ENCODE measurements around the gene NDUFA11. TPM values are rescaled to one million over a fixed set of nuclear protein-coding genes. Genes with fewer than 3 reads are reported as not detected.
"Not testable (repeated sequence)": the region's sequence is repeated elsewhere in the genome, so short reads cannot be mapped to it uniquely, and the experiment has no call there.

The NDUFA11 gene
- total RNA-seq, 1 donor from 2014 or later = 116 TPM

- no peaks in the 10 kb centered on the region for H3K27me3 ChIP-seq (ENCODE audit: control insufficient read depth, insufficient read depth, low read length)
- DNase-seq (ENCODE audit: low read depth) (peak; percentile 48), FAIRE-seq (no peak)
- TF ChIP-seq CTCF (IDR thresholded peaks at IDR 0.05; ENCODE audit: insufficient read depth, low read length, severe bottlenecking) = no peak
- no peak overlapping the region for H3K4me3 ChIP-seq (ENCODE audit: low read depth, low read length)
- no peaks in the 10 kb centered on the region for H3K36me3 ChIP-seq (ENCODE audit: control insufficient read depth, insufficient read depth, low read length)
Observed at GRCh38 chr19:5880604-5881078, 22.9 kb downstream of the NDUFA11 start.

GRCh38 chr19:5880196-5880595 lies 23.4 kb downstream of the NDUFA11 start:
- FAIRE-seq (no peak), DNase-seq (ENCODE audit: low read depth) (no peak)
- Histone ChIP-seq H3K27me3 (ENCODE audit: control insufficient read depth, insufficient read depth, low read length) (no peaks in the 10 kb centered on the region), H3K36me3 (ENCODE audit: control insufficient read depth, insufficient read depth, low read length) (no peaks in the 10 kb centered on the region), H3K4me3 (ENCODE audit: low read depth, low read length) (no peak overlapping the region)
- TF ChIP-seq CTCF (IDR thresholded peaks at IDR 0.05; ENCODE audit: insufficient read depth, low read length, severe bottlenecking) = no peak

GRCh38 chr19:5877882-5878281 lies 25.7 kb downstream of the NDUFA11 start:
- no peak overlapping the region for H3K4me3 ChIP-seq (ENCODE audit: low read depth, low read length)
- no peak for TF ChIP-seq CTCF (IDR thresholded peaks at IDR 0.05; ENCODE audit: insufficient read depth, low read length, severe bottlenecking)
- DNase-seq (ENCODE audit: low read depth) (no peak), FAIRE-seq (no peak)
- no peaks in the 10 kb centered on the region for H3K27me3 ChIP-seq (ENCODE audit: control insufficient read depth, insufficient read depth, low read length)
- no peaks in the 10 kb centered on the region for H3K36me3 ChIP-seq (ENCODE audit: control insufficient read depth, insufficient read depth, low read length)

- DNase-seq (ENCODE audit: low read depth) (no peak), FAIRE-seq (peak; percentile 64)
Observed at GRCh38 chr19:5877427-5877826, 26.2 kb downstream of the NDUFA11 start.

GRCh38 chr19:5874496-5874895 lies 29.1 kb downstream of the NDUFA11 start:
- H3K4me3 ChIP-seq (ENCODE audit: low read depth, low read length); FAIRE-seq; H3K27me3 ChIP-seq (ENCODE audit: control insufficient read depth, insufficient read depth, low read length); H3K36me3 ChIP-seq (ENCODE audit: control insufficient read depth, insufficient read depth, low read length): not testable (repeated sequence)
- peak; percentile 47 for DNase-seq (ENCODE audit: low read depth)

More at GRCh38 chr19:5877427-5877826, 26.2 kb downstream of the NDUFA11 start:
- H3K27me3 ChIP-seq (ENCODE audit: control insufficient read depth, insufficient read depth, low read length) = no peaks in the 10 kb centered on the region
- H3K36me3 ChIP-seq (ENCODE audit: control insufficient read depth, insufficient read depth, low read length) = no peaks in the 10 kb centered on the region
- H3K4me3 ChIP-seq (ENCODE audit: low read depth, low read length) = no peak overlapping the region
- no peak for TF ChIP-seq CTCF (IDR thresholded peaks at IDR 0.05; ENCODE audit: insufficient read depth, low read length, severe bottlenecking)

- no peaks in the 10 kb centered on the region for H3K27me3 ChIP-seq (ENCODE audit: control insufficient read depth, insufficient read depth, low read length)
- no peak for TF ChIP-seq CTCF (IDR thresholded peaks at IDR 0.05; ENCODE audit: insufficient read depth, low read length, severe bottlenecking)
- DNase-seq (ENCODE audit: low read depth) = no peak
- no peak for FAIRE-seq
- H3K36me3 ChIP-seq (ENCODE audit: control insufficient read depth, insufficient read depth, low read length) = no peaks in the 10 kb centered on the region
- no peak overlapping the region for H3K4me3 ChIP-seq (ENCODE audit: low read depth, low read length)
Observed at GRCh38 chr19:5873617-5874199, 29.9 kb downstream of the NDUFA11 start.

All from bronchial epithelial cell (primary cell).